Nephron progenitor cell (in vitro differentiated cells): Measurements from ENCODE around the gene KLHL3.

Experiments used
- DNase-seq: peaks from one replicate; pipeline ENCODE4 v3.0.0; 2021
- H3K27ac Mint-ChIP-seq: 2 replicates; pipeline ENCODE4 v1.8.0; 2021; ENCODE audit warnings: mild to moderate bottlenecking, moderate library complexity, mixed read lengths
- H3K27me3 Mint-ChIP-seq: 2 replicates; pipeline ENCODE4 v1.8.0; 2021; ENCODE audit warnings: mild to moderate bottlenecking, low read depth, mixed read lengths; ENCODE audit not compliant: poor library complexity
- H3K36me3 Mint-ChIP-seq: 2 replicates; pipeline ENCODE4 v1.8.0; 2021; ENCODE audit warnings: low read depth, mixed read lengths
- H3K4me1 Mint-ChIP-seq: 2 replicates; pipeline ENCODE4 v1.8.0; 2021; ENCODE audit warnings: mixed read lengths
- H3K4me3 Mint-ChIP-seq: 2 replicates; pipeline ENCODE4 v1.8.0; 2021; ENCODE audit warnings: mild to moderate bottlenecking, moderate library complexity, mixed read lengths
- H3K9me3 Mint-ChIP-seq: 2 replicates; pipeline ENCODE4 v1.8.0; 2021; ENCODE audit warnings: mild to moderate bottlenecking, moderate library complexity, mixed read lengths
- TF ChIP-seq, protein P1 (sequence below): fragments of 200-600 bp; sonication (generic); IDR thresholded peaks from 2 replicates; pipeline ENCODE4 v1.5.0; 2021; ENCODE audit warnings: antibody characterized with exemption

KLHL3 gene

GRCh38 chr5:137596941-137597340 is 138.9 kb downstream of the KLHL3 start:
- Mint-ChIP-seq H3K27me3 (peaks cover 51% of the 10 kb centered on the region), H3K9me3 (no peaks in the 10 kb centered on the region), H3K4me1 (peaks cover 5% of the 10 kb centered on the region), H3K27ac (no peak overlapping the region), H3K4me3 (no peak overlapping the region), H3K36me3 (no peaks in the 10 kb centered on the region)
- DNase-seq = no peak
- TF ChIP-seq, protein P1, sequence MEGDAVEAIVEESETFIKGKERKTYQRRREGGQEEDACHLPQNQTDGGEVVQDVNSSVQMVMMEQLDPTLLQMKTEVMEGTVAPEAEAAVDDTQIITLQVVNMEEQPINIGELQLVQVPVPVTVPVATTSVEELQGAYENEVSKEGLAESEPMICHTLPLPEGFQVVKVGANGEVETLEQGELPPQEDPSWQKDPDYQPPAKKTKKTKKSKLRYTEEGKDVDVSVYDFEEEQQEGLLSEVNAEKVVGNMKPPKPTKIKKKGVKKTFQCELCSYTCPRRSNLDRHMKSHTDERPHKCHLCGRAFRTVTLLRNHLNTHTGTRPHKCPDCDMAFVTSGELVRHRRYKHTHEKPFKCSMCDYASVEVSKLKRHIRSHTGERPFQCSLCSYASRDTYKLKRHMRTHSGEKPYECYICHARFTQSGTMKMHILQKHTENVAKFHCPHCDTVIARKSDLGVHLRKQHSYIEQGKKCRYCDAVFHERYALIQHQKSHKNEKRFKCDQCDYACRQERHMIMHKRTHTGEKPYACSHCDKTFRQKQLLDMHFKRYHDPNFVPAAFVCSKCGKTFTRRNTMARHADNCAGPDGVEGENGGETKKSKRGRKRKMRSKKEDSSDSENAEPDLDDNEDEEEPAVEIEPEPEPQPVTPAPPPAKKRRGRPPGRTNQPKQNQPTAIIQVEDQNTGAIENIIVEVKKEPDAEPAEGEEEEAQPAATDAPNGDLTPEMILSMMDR = no peak

DNA sequence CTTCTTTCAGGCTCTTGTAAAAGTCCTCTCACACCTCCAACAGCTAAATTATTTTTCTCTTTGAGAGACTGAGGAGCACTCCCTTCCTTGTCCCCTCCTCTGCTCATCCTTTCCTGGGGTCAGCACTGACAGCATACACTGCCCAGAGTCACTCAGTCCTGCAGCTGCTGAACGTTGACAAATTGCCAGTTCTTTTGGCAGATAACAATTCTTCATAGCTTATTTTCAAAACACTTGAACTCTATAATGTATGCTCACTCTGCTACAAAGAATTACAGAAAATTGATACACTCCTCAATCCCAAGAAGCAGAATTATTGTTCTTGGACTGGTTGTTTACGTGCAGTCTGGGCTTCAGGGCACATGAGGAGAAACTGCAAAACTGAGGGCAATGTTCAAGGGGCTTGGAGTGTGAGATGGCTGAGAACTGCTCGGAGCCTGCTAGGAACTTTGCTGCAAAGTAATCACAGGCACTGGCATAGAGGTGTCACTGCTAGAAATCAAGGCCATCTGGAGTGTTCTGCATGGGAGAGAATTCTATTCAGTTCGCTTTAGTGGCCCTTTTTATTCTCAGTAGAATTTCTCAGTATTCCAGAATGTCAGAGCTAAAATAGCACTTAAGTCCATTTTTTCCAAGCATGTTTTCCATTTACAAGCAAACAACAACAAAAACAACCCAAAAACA is 140.4 kb downstream of the KLHL3 start:
- DNase-seq = no peak
- TF ChIP-seq, protein P1 = no peak
- peaks cover 5% of the 10 kb centered on the region for H3K4me1 Mint-ChIP-seq
- peaks cover 6% of the 10 kb centered on the region for H3K9me3 Mint-ChIP-seq
- no peak overlapping the region for H3K4me3 Mint-ChIP-seq
- peaks cover 47% of the 10 kb centered on the region for H3K27me3 Mint-ChIP-seq
- H3K36me3 Mint-ChIP-seq = no peaks in the 10 kb centered on the region
- no peak overlapping the region for H3K27ac Mint-ChIP-seq

- TF ChIP-seq, protein P1 = no peak
- H3K27ac Mint-ChIP-seq = no peak overlapping the region
- peaks cover 6% of the 10 kb centered on the region for H3K9me3 Mint-ChIP-seq
- H3K4me3 Mint-ChIP-seq = no peak overlapping the region
- H3K36me3 Mint-ChIP-seq = no peaks in the 10 kb centered on the region
- peaks cover 5% of the 10 kb centered on the region for H3K4me1 Mint-ChIP-seq
- peak; percentile 21 for DNase-seq
- H3K27me3 Mint-ChIP-seq = peaks cover 39% of the 10 kb centered on the region
Observed at GRCh38 chr5:137594717-137595116, 141.2 kb downstream of the KLHL3 start.

DNA sequence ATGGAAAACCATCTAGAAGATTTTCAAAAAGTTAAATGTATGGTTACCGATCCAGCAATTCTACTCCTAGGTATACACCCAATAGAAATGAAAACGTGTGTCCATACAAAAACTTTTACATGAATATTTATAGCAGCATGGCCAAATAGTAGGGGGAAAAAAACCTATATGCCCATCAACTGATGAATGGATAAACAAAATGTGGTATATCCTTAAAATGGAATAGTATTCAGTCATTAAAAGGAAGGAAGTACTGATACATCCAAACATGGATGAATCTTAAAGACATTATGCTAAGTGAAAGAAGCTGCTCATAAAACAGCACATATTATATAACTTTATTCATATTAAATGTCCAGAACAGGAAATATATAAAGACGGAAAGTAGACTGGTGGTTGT is 143.6 kb downstream of the KLHL3 start:
- H3K27ac Mint-ChIP-seq = no peak overlapping the region
- H3K9me3 Mint-ChIP-seq = peaks cover 6% of the 10 kb centered on the region
- no peak for DNase-seq
- no peaks in the 10 kb centered on the region for H3K4me1 Mint-ChIP-seq
- no peak overlapping the region for H3K4me3 Mint-ChIP-seq
- H3K36me3 Mint-ChIP-seq = no peaks in the 10 kb centered on the region
- peaks cover 43% of the 10 kb centered on the region for H3K27me3 Mint-ChIP-seq
- TF ChIP-seq, protein P1 = no peak

GRCh38 chr5:137589185-137589584 is 146.7 kb downstream of the KLHL3 start:
- Mint-ChIP-seq H3K27me3 (peaks cover 34% of the 10 kb centered on the region), H3K9me3 (peaks cover 20% of the 10 kb centered on the region), H3K4me1 (no peaks in the 10 kb centered on the region), H3K27ac (no peak overlapping the region), H3K36me3 (no peaks in the 10 kb centered on the region), H3K4me3 (no peak overlapping the region)
- no peak for DNase-seq
- TF ChIP-seq, protein P1 = no peak

DNA sequence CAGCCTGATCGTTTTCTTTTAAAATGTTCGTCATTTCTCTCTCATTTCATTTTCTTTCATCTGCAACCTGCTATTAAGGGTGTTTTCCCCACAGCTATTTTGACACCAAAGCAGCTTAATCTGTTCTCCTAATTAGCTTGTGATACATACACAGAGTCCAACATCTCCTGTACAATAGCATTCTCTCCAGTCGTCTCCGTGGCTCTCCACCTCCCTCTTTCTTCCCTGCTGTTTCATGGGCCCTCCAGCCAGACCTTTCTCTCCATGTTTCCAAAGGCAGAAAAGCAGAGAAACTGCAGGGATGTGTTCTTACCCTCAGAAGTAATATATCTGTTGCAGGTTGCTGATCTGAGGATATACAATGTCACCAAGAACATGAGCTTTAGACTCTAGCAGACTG is 148.0 kb downstream of the KLHL3 start:
- H3K4me1 Mint-ChIP-seq = no peaks in the 10 kb centered on the region
- no peaks in the 10 kb centered on the region for H3K36me3 Mint-ChIP-seq
- TF ChIP-seq, protein P1 = no peak
- DNase-seq = no peak
- H3K9me3 Mint-ChIP-seq = peaks cover 20% of the 10 kb centered on the region
- peaks cover 41% of the 10 kb centered on the region for H3K27me3 Mint-ChIP-seq
- H3K4me3 Mint-ChIP-seq = no peak overlapping the region
- no peak overlapping the region for H3K27ac Mint-ChIP-seq
